ENCODE data around the gene ASRGL1. TPM values are rescaled to one million over a fixed set of nuclear protein-coding genes. Genes with fewer than 3 reads are reported as not detected.
"Not testable (repeated sequence)": the region's sequence is repeated elsewhere in the genome, so short reads cannot be mapped to it uniquely, and the experiment has no call there.

Gene ASRGL1
- polyA plus RNA-seq, 1 of the 3 experiments (the other 2 are of a cell fraction) = 4.3 TPM

DNA sequence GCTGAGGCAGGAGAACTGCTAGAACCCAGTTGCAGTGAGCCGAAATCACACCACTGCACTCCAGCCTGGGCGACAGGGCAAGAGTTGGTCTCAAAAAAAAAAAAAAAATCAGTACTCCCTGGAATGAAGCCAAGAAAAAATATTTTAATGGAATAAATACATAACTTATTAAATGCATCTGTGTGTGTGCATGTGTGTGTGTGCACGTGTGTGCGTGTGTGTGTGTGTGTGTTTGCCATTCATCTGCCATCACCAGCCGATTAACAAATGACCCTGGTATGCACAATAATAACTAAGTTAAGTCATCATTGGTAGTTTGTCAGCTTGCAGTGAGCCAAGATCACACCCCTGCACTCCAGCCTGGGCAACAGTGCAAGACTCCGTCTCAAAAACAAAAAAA, 46.6 kb downstream of the ASRGL1 start:
- ChIA-PET POLR2A (interaction anchor here (0.6 kb wide), 1 partner anchor 244 kb away, joined by 4 read pairs; no protein-coding TSS in a partner anchor), CTCF (interaction anchor here (1.0 to 2.1 kb wide), 4 partner anchors 11 to 159 kb away, joined by 5 to 11 read pairs (median 5); no protein-coding TSS in a partner anchor)
- Histone ChIP-seq H3K27ac (ENCODE audit: low read depth in 2 of 2, low read length in 1 of 2) (no peak overlapping the region), H3K4me3 (ENCODE audit: low read depth in 2 of 2, low read length in 1 of 2) (no peak overlapping the region), H3K9me2 (no peaks in the 10 kb centered on the region), H4K20me1 (ENCODE audit: insufficient read depth) (no peaks in the 10 kb centered on the region), H3K9me3 (no peaks in the 10 kb centered on the region), H3F3A (replicated peaks; ENCODE audit: insufficient read depth) (peaks cover 3% of the 10 kb centered on the region), H3K9ac (no peak overlapping the region), H3K27me3 (ENCODE audit: insufficient read depth) (no peaks in the 10 kb centered on the region; the same call in 1 of the 2 replicates), H3K79me2 (ENCODE audit: insufficient read depth) (no peaks in the 10 kb centered on the region), H3K36me3 (replicated peaks in 1 of 2; ENCODE audit: control insufficient read depth in 1 of 2, insufficient read depth in 2 of 2, low read length in 1 of 2) (no peaks in the 10 kb centered on the region), H2AFZ (ENCODE audit: low read depth) (no peak overlapping the region), H3K4me1 (ENCODE audit: control insufficient read depth in 1 of 2, insufficient read depth in 2 of 2, low read depth in 1 of 2, low read length in 1 of 2) (peaks cover 0 to 11% of the 10 kb centered on the region in 2 experiments; a peak in 2 of 4 replicates), H3K4me2 (no peak overlapping the region)
- WGBS (ENCODE audit: low lambda C conversion rate) = 79% methylated on average over 6 of the region's 6 CpGs
- TF ChIP-seq FOSL2 (IDR thresholded peaks at IDR 0.05; ENCODE audit: borderline replicate concordance, low read depth) (no peak), YY1 (IDR thresholded peaks at IDR 0.05; ENCODE audit: low read depth) (no peak), RXRA (IDR thresholded peaks at IDR 0.05; ENCODE audit: borderline replicate concordance, low read depth) (no peak), GATA2 (CRISPR knock-in tag; IDR thresholded peaks at IDR 0.05) (no peak), EP300 (IDR thresholded peaks at IDR 0.05; ENCODE audit: borderline replicate concordance in 1 of 2, low read depth in 1 of 2, low read length in 1 of 2) (no peak), CHD2 (IDR thresholded peaks at IDR 0.05; ENCODE audit: low read length, partially characterized antibody) (no peak), FOXJ3 (CRISPR knock-in tag; IDR thresholded peaks at IDR 0.05) (no peak), JUND (IDR thresholded peaks at IDR 0.05) (no peak)
- TF ChIP-seq, protein P1, sequence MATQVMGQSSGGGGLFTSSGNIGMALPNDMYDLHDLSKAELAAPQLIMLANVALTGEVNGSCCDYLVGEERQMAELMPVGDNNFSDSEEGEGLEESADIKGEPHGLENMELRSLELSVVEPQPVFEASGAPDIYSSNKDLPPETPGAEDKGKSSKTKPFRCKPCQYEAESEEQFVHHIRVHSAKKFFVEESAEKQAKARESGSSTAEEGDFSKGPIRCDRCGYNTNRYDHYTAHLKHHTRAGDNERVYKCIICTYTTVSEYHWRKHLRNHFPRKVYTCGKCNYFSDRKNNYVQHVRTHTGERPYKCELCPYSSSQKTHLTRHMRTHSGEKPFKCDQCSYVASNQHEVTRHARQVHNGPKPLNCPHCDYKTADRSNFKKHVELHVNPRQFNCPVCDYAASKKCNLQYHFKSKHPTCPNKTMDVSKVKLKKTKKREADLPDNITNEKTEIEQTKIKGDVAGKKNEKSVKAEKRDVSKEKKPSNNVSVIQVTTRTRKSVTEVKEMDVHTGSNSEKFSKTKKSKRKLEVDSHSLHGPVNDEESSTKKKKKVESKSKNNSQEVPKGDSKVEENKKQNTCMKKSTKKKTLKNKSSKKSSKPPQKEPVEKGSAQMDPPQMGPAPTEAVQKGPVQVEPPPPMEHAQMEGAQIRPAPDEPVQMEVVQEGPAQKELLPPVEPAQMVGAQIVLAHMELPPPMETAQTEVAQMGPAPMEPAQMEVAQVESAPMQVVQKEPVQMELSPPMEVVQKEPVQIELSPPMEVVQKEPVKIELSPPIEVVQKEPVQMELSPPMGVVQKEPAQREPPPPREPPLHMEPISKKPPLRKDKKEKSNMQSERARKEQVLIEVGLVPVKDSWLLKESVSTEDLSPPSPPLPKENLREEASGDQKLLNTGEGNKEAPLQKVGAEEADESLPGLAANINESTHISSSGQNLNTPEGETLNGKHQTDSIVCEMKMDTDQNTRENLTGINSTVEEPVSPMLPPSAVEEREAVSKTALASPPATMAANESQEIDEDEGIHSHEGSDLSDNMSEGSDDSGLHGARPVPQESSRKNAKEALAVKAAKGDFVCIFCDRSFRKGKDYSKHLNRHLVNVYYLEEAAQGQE (IDR thresholded peaks at IDR 0.05; ENCODE audit: low read depth, low read length) = no peak
- TF ChIP-seq, protein P2, sequence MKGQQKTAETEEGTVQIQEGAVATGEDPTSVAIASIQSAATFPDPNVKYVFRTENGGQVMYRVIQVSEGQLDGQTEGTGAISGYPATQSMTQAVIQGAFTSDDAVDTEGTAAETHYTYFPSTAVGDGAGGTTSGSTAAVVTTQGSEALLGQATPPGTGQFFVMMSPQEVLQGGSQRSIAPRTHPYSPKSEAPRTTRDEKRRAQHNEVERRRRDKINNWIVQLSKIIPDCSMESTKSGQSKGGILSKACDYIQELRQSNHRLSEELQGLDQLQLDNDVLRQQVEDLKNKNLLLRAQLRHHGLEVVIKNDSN (IDR thresholded peaks at IDR 0.05; ENCODE audit: borderline replicate concordance, low read depth) = no peak
- DNase-seq = no peak

GRCh38 chr11:62386083-62386482, 48.8 kb downstream of the ASRGL1 start:
- H3K4me3 ChIP-seq (ENCODE audit: low read depth in 2 of 2, low read length in 1 of 2); H3K9ac ChIP-seq; H3K27me3 ChIP-seq (ENCODE audit: insufficient read depth); H3K4me2 ChIP-seq; DNase-seq; H3F3A ChIP-seq (replicated peaks; ENCODE audit: insufficient read depth); H2AFZ ChIP-seq (ENCODE audit: low read depth); H3K79me2 ChIP-seq (ENCODE audit: insufficient read depth); POLR2A ChIA-PET; H3K36me3 ChIP-seq (replicated peaks in 1 of 2; ENCODE audit: control insufficient read depth in 1 of 2, insufficient read depth in 2 of 2, low read length in 1 of 2); H3K27ac ChIP-seq (ENCODE audit: low read depth in 2 of 2, low read length in 1 of 2); H4K20me1 ChIP-seq (ENCODE audit: insufficient read depth); H3K9me2 ChIP-seq; H3K9me3 ChIP-seq: not testable (repeated sequence)
- peaks cover 0 to 11% of the 10 kb centered on the region in 2 experiments; a peak in 2 of 4 replicates for H3K4me1 ChIP-seq (ENCODE audit: control insufficient read depth in 1 of 2, insufficient read depth in 2 of 2, low read depth in 1 of 2, low read length in 1 of 2)
- CTCF ChIA-PET = interaction anchor here (1.1 to 2.6 kb wide), 4 partner anchors 9 to 278 kb away, joined by 3 to 12 read pairs (median 3); no protein-coding TSS in a partner anchor
- WGBS (ENCODE audit: low lambda C conversion rate) = 88% methylated on average over 3 of the region's 3 CpGs
